Hematopoietic multipotent progenitor cell treated with erythropoietin and hydrocortisone succinate and interleukin-3 and kit ligand, for 15 days (in vitro differentiated cells): ENCODE results near the gene PRSS22.

Experiments used
- DNase-seq: peaks from one replicate; pipeline ENCODE4 v3.0.0-alpha.2; 2015; ENCODE audit warnings: low spot score

PRSS22 gene

DNA sequence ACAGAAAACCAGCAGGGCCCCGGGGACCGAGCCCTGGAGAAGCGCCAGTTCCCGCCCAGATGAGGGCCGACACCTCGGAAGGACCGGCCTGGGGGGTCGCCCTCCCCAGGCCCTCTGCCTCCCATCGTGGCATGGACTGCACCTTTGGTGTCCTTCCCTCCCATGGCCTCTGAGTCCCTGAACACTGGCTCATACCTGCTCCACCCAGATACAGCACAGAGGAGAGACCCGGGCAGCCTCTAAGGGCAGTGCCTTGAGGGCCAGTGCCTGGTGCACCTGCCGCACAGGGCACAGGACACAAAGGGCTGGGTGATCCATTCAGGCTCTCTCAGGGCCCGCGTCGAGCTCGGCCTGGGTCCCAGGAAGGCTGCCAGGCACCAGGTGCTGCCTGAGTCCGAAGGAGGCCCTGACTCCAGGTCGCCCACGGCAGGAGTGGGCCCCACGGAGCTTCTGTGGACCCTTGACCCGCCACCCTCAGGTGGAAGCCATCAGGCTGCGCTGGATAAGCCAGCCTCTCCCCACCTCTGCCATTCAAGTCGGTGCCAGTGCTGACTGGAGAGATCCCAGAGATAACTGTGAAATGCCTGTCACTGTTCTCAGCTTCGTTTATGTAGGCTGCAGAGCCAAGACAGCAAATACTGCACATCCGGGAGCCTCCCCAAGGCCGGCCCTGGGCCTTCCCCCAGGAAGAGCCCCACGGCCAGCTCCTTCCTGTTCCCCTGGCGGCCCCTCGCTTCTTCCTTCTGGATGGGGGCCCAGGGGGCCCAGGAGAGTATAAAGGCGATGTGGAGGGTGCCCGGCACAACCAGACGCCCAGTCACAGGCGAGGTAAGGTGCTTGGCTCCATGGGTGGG lies 28.2 kb downstream of the PRSS22 start, which contains the start of gene ZG16B:
Gene ZG16B, plus strand, starts transcription at position 803 of the 854 bp plus-strand sequence. CDS start 139 bp downstream, outside the sequence.
- DNase-seq, result no peak

DNA sequence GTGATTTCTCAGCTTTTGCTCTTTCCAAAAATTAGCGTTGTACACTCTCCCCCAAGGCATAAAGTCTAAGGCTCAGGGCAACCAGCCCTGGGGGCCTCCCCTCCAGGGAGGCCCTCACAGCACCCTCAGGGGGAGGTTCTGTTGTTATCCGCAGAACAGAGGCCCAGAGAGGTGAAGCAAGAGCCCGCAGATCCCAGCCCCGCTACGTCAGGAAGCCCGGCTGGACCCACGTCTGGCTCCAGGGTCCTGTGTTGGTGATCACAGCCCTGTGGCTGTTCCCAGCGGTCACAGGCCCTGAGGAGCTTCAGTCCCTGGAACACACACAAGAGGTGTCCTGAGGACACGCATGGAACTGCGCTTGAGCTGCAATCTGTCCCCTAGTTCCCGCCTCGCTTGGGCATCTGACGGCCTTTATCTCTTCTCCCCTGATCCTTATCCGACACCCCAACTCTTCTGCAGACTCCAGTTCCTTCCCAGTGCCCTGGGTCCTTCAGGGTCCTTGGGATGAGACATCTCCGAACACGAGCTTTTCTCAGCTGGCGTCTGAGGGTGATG lies 29.0 kb downstream of the PRSS22 start:
- no peak for DNase-seq

GRCh38 chr16:2828521-2828840 lies 29.5 kb downstream of the PRSS22 start:
- no peak for DNase-seq

- DNase-seq, result no peak
These were observed 30.0 kb downstream of the PRSS22 start for GRCh38 chr16:2827831-2828520.

GRCh38 chr16:2827374-2827791 lies 30.6 kb downstream of the PRSS22 start:
- no peak for DNase-seq

GRCh38 chr16:2826591-2827373 lies 31.2 kb downstream of the PRSS22 start:
- no peak for DNase-seq

GRCh38 chr16:2825906-2826305 lies 32.1 kb downstream of the PRSS22 start:
- no peak for DNase-seq

DNA sequence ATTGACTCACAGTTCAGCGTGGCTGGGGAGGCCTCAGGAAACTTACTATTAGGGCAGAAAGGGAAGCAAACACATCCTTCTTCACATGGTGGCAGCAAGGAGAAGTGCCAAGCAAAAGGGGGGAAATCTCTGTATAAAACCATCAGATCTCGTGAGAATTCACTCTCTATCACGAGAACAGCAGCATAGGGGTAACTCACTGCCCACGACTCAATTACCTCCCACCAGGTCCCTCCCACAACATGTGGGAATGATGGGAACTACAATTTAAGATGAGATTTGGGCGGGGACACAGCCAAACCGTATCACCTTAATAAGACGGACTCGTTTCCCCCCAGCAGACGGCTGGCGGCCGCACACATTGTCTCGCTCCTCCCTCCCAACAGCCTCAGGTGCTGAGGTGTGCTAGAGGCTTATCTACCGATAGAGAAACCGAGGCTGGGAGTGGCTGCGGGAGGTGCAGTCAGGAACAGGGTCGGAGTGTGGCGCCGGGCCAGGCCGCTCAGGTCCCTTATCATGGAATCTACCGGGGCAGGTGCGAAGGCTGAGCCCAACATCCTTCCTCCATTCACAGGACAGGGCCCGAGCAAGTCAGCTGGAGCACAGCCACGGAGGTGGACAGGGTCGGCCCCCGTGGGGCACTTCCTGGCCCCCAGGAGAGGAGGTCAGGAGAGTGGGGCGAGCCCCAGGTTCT lies 32.8 kb downstream of the PRSS22 start:
- no peak for DNase-seq

DNA sequence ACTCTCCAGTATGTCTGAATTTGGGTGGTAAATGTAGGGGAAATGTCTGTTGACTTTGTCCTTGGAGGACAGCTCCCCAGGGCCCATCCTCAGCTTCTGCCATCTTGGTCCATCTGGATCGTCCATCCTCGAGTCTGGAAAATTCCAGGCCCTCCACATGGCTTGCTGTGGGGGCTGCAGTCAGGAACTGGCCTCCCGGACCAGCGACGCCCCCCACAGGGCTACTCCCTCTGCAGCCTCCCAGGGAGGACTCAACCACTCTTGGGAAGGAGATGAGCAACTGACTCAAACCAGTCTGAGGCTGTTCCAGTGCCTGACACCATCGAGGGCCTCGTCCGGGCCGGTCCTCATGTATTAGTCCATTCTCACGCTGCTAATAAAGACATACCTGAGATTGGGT lies 33.3 kb downstream of the PRSS22 start:
- no peak for DNase-seq

DNA sequence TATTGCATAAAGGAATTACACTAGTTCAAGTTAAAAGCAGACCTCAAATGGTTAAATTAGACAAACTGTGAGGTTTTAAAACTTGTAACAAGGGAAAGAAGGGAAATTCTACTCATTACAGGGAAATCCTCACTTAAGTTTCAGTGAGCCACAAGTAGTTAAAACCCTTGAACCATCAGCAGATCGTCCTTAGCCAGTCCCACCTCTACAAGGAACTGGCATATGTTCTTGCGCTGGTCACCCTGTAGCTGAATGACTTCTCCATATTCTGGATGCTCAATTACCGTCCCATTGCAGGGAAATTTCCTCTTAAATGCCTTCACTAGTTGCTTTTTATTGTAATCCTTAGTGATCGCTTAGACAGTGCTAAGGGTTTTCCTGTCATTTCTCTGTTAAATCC lies 35.5 kb downstream of the PRSS22 start:
- DNase-seq, result no peak

- DNase-seq, result no peak
These were observed 35.8 kb downstream of the PRSS22 start for GRCh38 chr16:2822158-2822495.

GRCh38 chr16:2821487-2822157 lies 36.3 kb downstream of the PRSS22 start:
- no peak for DNase-seq

DNA sequence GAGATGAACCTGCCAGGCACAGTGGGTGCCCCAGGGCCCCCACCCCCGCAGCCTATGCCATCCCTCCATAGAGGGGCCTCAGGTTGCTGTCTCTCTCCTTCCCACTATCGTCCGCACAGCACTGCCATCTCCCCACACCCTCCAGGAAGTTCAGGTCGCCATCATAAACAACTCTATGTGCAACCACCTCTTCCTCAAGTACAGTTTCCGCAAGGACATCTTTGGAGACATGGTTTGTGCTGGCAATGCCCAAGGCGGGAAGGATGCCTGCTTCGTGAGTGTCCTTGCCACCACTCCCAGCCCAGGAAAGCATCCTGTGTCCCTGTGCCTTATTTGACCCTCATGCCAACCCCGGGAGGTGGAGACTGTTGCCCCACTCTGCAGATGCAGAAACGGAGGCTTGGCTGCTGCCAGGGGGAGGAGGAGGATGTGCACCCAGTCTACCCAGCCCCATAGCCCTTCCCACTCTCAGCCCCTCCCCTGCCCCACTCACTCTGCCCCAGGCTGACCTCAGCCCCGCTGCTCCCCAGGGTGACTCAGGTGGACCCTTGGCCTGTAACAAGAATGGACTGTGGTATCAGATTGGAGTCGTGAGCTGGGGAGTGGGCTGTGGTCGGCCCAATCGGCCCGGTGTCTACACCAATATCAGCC lies 37.0 kb downstream of the PRSS22 start:
- DNase-seq, result no peak

- DNase-seq, result no peak
These were observed 37.8 kb downstream of the PRSS22 start for GRCh38 chr16:2819939-2820835.

- DNase-seq, result no peak
These were observed 38.6 kb downstream of the PRSS22 start for GRCh38 chr16:2819179-2819938.

DNA sequence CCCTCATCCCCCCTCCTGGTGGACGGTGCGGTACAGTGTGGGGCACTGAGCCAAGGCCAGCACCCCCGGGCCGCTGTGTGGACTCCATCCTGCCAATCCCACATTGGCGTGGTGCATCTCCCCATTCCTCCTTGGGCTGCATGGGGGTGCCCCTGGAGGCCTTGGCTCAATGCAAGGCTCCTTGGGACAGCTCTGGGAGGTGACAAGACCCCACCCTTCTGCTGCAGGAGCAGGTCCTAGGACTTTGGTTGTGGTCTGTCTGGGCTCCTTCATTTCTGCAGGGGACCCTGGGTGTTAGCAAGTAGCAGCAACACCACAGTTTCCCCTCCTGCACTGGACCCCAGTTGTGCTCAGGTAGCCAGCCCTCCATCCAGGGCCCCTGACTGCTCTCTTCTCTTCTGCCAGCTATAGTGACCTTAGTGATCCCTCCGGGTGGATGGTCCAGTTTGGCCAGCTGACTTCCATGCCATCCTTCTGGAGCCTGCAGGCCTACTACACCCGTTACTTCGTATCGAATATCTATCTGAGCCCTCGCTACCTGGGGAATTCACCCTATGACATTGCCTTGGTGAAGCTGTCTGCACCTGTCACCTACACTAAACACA lies 39.6 kb downstream of the PRSS22 start:
- DNase-seq, result no peak

DNA sequence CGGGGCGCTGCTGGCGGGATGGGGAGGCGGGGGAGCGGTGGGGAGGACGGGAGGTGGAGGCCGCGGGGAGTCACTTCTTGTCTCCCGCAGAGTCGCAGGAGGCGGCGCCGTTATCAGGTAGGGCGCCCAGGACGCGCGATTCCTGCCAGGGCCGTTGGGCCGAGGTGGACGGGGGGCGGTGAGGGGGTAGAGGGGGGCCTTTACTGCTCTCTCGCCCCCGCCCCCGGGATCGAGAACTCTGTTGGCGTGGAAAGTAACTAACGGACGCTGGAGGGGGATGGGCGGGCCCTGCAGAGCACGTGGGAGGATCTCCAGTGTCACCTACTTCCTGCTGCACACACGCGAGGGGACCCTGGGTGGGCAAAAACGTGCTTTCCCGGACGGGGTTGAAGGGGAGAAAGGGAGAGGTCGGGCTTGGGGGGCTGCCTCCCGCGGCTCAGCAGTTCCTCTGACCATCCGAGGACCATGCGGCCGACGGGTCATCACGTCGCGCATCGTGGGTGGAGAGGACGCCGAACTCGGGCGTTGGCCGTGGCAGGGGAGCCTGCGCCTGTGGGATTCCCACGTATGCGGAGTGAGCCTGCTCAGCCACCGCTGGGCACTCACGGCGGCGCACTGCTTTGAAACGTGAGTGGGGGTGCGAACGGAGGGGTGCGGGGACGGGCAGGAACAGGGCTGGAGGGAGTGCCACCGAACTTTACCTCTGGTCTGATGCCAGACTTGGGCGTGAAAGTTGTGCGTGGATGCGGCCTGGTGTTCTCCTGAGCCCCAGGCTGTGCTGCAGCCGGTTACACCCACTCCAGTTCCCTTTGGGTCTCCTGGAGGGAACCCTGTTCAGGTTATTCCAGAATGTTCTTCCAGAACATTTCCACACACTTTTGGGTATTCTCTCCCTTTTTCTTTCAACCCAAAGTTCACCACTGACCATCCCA lies 40.4 kb downstream of the PRSS22 start:
- DNase-seq, result no peak
